ENCODE data around the gene MEIOB. TPM values are rescaled to one million over a fixed set of nuclear protein-coding genes. Genes with fewer than 3 reads are reported as not detected.
"Not testable (repeated sequence)": the region's sequence is repeated elsewhere in the genome, so short reads cannot be mapped to it uniquely, and the experiment has no call there.

MEIOB gene
- total RNA-seq, 2 experiments from 2014 or later: not detected

GRCh38 chr16:1877804-1878203 lies 5.8 kb upstream of the MEIOB start:
- Mint-ChIP-seq H3K4me3 (no peak overlapping the region), H3K36me3 (no peaks in the 10 kb centered on the region), H3K4me1 (no peaks in the 10 kb centered on the region), H3K27ac (no peak overlapping the region), H3K9me3 (no peaks in the 10 kb centered on the region), H3K27me3 (peaks cover 37% of the 10 kb centered on the region)
- POLR2A ChIA-PET: no interaction called here
- no peak for DNase-seq
- ATAC-seq (ENCODE audit: low read depth): no peak

DNA sequence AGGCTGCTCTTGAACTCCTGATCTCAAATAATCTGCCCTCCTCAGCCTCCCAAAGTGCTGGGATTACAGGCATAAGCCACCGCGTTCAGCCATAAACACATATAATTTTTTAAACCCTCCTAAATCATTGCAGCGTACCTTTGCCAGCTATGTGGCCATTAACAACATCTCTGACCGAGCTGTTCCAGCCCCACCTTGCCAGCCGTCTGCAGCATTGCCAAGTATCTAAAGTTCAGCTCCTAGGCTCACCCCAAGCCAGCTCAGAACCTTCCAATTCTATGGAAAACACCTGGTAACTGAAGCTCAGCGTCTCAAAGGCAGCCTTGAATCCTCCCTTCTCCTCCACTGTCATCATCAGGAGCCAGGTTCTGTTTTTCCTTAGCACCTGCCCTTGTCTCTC lies 5.1 kb upstream of the MEIOB start:
- Mint-ChIP-seq H3K4me1 (peaks cover 3% of the 10 kb centered on the region), H3K27ac (no peak overlapping the region), H3K4me3 (no peak overlapping the region), H3K36me3 (no peaks in the 10 kb centered on the region), H3K27me3 (peaks cover 44% of the 10 kb centered on the region), H3K9me3 (no peaks in the 10 kb centered on the region)
- DNase-seq (no peak), ATAC-seq (ENCODE audit: low read depth) (no peak)
- POLR2A ChIA-PET: no interaction called here

DNA sequence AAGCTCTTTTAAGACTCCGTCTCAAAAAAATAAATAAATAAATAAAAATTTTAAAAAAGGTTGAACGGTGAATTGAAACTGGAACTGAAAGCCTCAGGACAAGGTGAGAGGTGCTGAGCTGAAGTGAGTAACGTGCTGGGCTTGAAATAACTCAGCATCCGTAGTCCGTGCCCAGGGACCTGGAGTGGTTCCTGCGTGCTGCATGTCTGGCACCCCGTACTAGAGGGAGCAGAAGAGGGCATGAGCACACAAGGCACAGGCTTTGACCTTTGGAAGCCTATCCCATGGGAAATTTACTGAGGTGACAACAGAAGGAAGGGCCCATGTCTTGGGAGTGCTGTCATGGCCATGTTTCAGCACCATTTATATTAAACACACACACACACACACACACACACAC lies 4.5 kb upstream of the MEIOB start:
- POLR2A ChIA-PET: no interaction called here
- Mint-ChIP-seq H3K27me3 (peaks cover 44% of the 10 kb centered on the region), H3K4me3 (no peak overlapping the region), H3K9me3 (no peaks in the 10 kb centered on the region), H3K27ac (no peak overlapping the region), H3K36me3 (no peaks in the 10 kb centered on the region), H3K4me1 (peaks cover 3% of the 10 kb centered on the region)
- DNase-seq (no peak), ATAC-seq (ENCODE audit: low read depth) (no peak)

DNA sequence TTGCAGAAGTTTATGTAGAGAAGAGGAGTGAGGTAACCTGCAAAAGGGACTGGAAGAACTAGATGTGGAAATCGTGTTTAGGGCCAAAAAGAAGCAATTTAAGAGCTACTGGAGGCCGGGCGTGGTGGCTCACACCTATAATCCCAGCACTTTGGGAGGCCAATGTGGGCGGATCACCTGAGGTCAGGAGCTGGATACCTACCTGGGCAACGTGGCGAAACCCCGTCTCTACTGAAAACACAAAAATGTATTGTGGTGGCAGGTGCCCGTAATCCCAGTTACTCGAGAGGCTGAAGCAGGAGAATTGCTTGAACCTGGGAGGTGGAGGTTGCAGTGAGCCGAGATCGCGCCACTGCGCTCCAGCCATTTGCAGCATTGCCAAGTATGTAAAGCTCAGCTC lies 4.1 kb upstream of the MEIOB start:
- H3K4me3 Mint-ChIP-seq; DNase-seq; H3K36me3 Mint-ChIP-seq; H3K27ac Mint-ChIP-seq; H3K4me1 Mint-ChIP-seq; ATAC-seq (ENCODE audit: low read depth); POLR2A ChIA-PET; H3K9me3 Mint-ChIP-seq: not testable (repeated sequence)
- H3K27me3 Mint-ChIP-seq: peaks cover 44% of the 10 kb centered on the region

DNA sequence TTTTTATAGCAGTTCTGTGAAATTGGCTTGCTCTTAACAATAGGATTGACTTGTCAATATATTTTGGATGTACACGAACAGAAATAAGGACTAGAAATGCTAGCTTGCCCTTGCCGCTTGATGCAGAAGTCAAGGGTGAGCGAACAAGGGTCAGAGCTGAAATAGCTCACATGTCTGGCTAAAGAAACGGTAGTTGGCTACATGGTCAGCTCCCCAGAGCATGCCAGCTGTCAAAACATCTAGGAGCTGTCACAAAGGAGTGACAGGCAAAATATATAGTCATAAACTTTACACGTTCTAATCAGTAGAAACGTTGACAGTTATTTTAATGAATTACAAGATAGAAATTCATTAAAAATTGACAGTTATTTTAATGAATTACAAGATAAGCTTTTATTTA lies 2.9 kb upstream of the MEIOB start:
- Mint-ChIP-seq H3K4me1 (peaks cover 3% of the 10 kb centered on the region), H3K4me3 (no peak overlapping the region), H3K36me3 (no peaks in the 10 kb centered on the region), H3K27me3 (peaks cover 44% of the 10 kb centered on the region), H3K27ac (no peak overlapping the region), H3K9me3 (no peaks in the 10 kb centered on the region)
- DNase-seq (no peak), ATAC-seq (ENCODE audit: low read depth) (no peak)
- POLR2A ChIA-PET: interaction anchor here (0.9 kb wide), 1 partner anchor 15 kb away, joined by 3 read pairs; no protein-coding TSS in a partner anchor

GRCh38 chr16:1870365-1871082 lies 1.4 kb downstream of the MEIOB start:
- ATAC-seq (ENCODE audit: low read depth) (no peak), DNase-seq (no peak)
- H3K4me3 Mint-ChIP-seq: no peak overlapping the region
- H3K9me3 Mint-ChIP-seq: no peaks in the 10 kb centered on the region
- H3K36me3 Mint-ChIP-seq: no peaks in the 10 kb centered on the region
- H3K27ac Mint-ChIP-seq: no peak overlapping the region
- H3K27me3 Mint-ChIP-seq: peaks cover 36% of the 10 kb centered on the region
- POLR2A ChIA-PET: no interaction called here
- peaks cover 3% of the 10 kb centered on the region for H3K4me1 Mint-ChIP-seq

GRCh38 chr16:1865902-1866690 lies 5.9 kb downstream of the MEIOB start:
- POLR2A ChIA-PET: no interaction called here
- Mint-ChIP-seq H3K27ac (no peak overlapping the region), H3K36me3 (no peaks in the 10 kb centered on the region), H3K4me3 (no peak overlapping the region), H3K27me3 (peaks cover 27% of the 10 kb centered on the region), H3K9me3 (no peaks in the 10 kb centered on the region), H3K4me1 (no peaks in the 10 kb centered on the region)
- ATAC-seq (ENCODE audit: low read depth) (no peak), DNase-seq (no peak)

- peak; percentile 26 for ATAC-seq (ENCODE audit: low read depth)
- Mint-ChIP-seq H3K27me3 (peaks cover 32% of the 10 kb centered on the region), H3K9me3 (no peaks in the 10 kb centered on the region), H3K36me3 (no peaks in the 10 kb centered on the region), H3K4me1 (no peaks in the 10 kb centered on the region), H3K27ac (no peak overlapping the region), H3K4me3 (no peak overlapping the region)
- no peak for DNase-seq
- POLR2A ChIA-PET: no interaction called here
Observed at GRCh38 chr16:1863681-1864460, 8.1 kb downstream of the MEIOB start.

DNA sequence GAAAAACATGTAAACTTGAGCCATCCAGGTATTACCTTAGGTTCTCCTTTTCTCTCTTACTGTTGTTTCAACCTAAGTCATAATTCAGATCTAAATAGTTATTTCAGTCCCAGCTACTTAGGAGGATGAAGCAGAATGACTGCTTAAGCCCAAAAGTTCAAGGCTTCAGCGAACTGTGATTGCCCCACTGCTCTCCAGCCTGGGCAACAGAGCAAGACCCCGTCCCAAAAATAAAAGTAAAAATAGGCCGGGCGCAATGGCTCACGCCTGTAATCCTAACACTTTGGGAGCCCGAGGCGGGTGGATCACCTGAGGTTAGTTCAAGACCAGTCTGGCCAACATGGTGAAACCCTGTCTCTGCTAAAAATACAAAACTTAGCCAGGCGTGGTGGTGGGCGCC lies 9.6 kb downstream of the MEIOB start:
- POLR2A ChIA-PET: no interaction called here
- Mint-ChIP-seq H3K27me3 (peaks cover 36% of the 10 kb centered on the region), H3K4me1 (no peaks in the 10 kb centered on the region), H3K9me3 (no peaks in the 10 kb centered on the region), H3K4me3 (no peak overlapping the region), H3K27ac (no peak overlapping the region), H3K36me3 (no peaks in the 10 kb centered on the region)
- ATAC-seq (ENCODE audit: low read depth) (no peak), DNase-seq (no peak)

- no peak for ATAC-seq (ENCODE audit: low read depth)
- H3K27me3 Mint-ChIP-seq: peaks cover 38% of the 10 kb centered on the region
- no peak for DNase-seq
- POLR2A ChIA-PET: no interaction called here
- no peak overlapping the region for H3K4me3 Mint-ChIP-seq
- no peaks in the 10 kb centered on the region for H3K36me3 Mint-ChIP-seq
- no peak overlapping the region for H3K27ac Mint-ChIP-seq
- H3K9me3 Mint-ChIP-seq: no peaks in the 10 kb centered on the region
- peaks cover 3% of the 10 kb centered on the region for H3K4me1 Mint-ChIP-seq
Observed at GRCh38 chr16:1861730-1862129, 10.2 kb downstream of the MEIOB start.

DNA sequence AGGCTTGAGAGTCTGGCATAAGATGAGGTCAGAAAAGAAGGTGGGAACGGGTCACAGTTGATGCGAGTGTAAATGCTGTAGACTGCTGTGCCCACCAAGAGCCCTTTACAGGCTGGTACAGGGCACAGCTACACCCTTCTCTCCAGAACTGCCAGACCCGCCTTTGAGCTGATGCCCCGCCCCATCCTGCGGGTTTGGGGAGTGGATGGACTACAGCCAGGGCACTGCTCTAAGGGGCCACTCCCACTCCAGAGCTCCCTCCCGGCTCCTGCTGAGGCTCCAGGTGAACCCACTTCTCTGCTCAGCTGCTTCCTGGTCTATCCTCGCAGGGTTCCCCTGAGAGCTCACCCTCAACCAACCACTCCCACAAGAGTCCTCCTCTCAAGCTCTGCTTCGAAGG lies 12.3 kb downstream of the MEIOB start:
- H3K4me1 Mint-ChIP-seq: peaks cover 14% of the 10 kb centered on the region
- H3K27me3 Mint-ChIP-seq: peaks cover 22% of the 10 kb centered on the region
- no peaks in the 10 kb centered on the region for H3K9me3 Mint-ChIP-seq
- POLR2A ChIA-PET: interaction anchor here (1.1 kb wide), 1 partner anchor 15 kb away, joined by 3 read pairs; no protein-coding TSS in a partner anchor
- no peaks in the 10 kb centered on the region for H3K36me3 Mint-ChIP-seq
- H3K4me3 Mint-ChIP-seq: no peak overlapping the region
- ATAC-seq (ENCODE audit: low read depth): no peak
- H3K27ac Mint-ChIP-seq: no peak overlapping the region
- DNase-seq: no peak

DNA sequence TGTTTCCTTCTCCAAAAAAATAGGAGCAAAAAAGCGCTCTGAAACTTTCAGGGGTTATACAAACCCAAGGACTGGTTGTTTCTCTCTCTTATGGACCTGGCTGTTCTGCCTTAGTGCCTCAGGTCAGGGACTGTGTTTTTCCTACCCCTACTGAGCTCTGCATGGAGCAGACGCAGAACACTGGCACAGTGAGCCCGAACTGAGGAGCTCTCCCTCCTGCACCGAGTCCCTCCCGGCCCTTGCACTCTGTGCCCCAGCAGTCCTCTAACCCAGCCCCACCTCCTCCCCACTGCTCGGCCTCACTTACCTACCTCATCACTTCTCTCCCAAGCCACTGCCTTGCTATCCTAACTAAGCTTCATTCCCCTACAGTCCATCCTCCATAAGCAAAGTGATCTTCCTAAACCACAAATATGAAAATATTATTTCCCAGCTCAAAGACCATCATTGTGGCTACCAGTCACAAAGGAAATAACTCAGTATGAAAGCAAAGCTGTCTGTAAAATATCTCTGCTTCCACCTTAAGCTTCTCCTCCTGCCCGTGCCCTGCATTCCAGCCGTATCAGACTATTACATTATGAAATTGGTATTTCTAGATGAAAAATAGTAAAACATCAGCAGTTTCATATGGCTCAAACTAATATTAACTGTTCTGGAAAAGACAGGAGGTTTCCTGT lies 13.6 kb downstream of the MEIOB start:
- no peaks in the 10 kb centered on the region for H3K9me3 Mint-ChIP-seq
- POLR2A ChIA-PET: interaction anchor here (1.9 kb wide), 1 partner anchor 107 kb away, joined by 4 read pairs; the partner anchor contains the start of gene RPS2
- no peak overlapping the region for H3K4me3 Mint-ChIP-seq
- H3K27ac Mint-ChIP-seq: no peak overlapping the region
- ATAC-seq (ENCODE audit: low read depth) (no peak), DNase-seq (no peak)
- peaks cover 17% of the 10 kb centered on the region for H3K4me1 Mint-ChIP-seq
- H3K27me3 Mint-ChIP-seq: peaks cover 14% of the 10 kb centered on the region
- H3K36me3 Mint-ChIP-seq: no peaks in the 10 kb centered on the region

DNA sequence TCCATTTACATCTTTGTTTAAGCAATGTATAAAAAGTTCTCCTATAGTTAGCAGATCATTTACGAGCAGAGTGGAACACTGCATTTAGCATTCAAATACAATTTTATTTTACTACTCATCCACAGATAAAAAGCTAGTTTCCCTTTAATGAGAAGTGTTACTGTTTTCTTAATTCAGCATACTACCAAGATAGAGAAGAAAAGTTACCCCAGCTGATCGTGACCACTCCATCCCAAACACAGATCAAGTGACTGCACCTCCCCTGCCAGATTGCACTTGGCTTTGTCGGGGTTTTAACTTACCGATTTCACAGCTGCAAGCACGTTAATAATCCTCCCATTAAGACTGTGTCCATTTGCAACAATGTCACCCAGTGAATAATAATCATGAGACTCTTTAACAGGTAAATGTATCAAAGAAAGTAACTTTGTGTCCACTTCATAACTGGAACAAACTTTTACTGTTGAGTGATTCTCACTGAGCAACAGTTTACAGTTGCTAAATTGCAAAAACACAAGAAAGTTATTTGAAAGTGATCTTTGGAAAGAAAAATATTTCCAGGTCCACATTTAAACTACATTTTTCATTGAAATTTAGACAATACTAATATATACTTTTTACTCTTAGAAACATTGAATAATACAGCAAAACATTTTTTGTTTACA lies 14.4 kb downstream of the MEIOB start:
- ATAC-seq (ENCODE audit: low read depth): no peak
- no peak for DNase-seq
- Mint-ChIP-seq H3K4me3 (no peak overlapping the region), H3K27me3 (peaks cover 14% of the 10 kb centered on the region), H3K27ac (no peak overlapping the region), H3K4me1 (peaks cover 17% of the 10 kb centered on the region), H3K9me3 (no peaks in the 10 kb centered on the region), H3K36me3 (no peaks in the 10 kb centered on the region)
- POLR2A ChIA-PET: interaction anchor here (1.9 kb wide), 1 partner anchor 107 kb away, joined by 4 read pairs; the partner anchor contains the start of gene RPS2

Measured in activated naive CD8-positive, alpha-beta T cell treated with anti-CD3 and anti-CD28 coated beads, Interleukin-2, amount 10 ng/mL, durations not matched to agents 7 days and 5 days (primary cell).